Loucy (cell line): ENCODE results near the gene TTLL3.

Source experiments
- EZH2phosphoT487 ChIP-seq: fragments of 200-600 bp; IDR thresholded peaks from 2 replicates; pipeline ENCODE4 v1.6.1; 2018; ENCODE audit warnings: antibody characterized with exemption, mild to moderate bottlenecking, moderate library complexity, borderline replicate concordance
- TF ChIP-seq, protein P1 (sequence below): fragments of 200-600 bp; sonication (generic); conservative IDR thresholded peaks from 2 replicates; pipeline ENCODE4 v1.5.1; 2014; ENCODE audit warnings: mild to moderate bottlenecking, antibody characterized with exemption, low read length

- TF ChIP-seq, protein P1, sequence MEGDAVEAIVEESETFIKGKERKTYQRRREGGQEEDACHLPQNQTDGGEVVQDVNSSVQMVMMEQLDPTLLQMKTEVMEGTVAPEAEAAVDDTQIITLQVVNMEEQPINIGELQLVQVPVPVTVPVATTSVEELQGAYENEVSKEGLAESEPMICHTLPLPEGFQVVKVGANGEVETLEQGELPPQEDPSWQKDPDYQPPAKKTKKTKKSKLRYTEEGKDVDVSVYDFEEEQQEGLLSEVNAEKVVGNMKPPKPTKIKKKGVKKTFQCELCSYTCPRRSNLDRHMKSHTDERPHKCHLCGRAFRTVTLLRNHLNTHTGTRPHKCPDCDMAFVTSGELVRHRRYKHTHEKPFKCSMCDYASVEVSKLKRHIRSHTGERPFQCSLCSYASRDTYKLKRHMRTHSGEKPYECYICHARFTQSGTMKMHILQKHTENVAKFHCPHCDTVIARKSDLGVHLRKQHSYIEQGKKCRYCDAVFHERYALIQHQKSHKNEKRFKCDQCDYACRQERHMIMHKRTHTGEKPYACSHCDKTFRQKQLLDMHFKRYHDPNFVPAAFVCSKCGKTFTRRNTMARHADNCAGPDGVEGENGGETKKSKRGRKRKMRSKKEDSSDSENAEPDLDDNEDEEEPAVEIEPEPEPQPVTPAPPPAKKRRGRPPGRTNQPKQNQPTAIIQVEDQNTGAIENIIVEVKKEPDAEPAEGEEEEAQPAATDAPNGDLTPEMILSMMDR = no peak
- no peak for TF ChIP-seq EZH2phosphoT487
These were observed 42.6 kb upstream of the TTLL3 start for GRCh38 chr3:9767418-9767817.
